Endothelial cell of umbilical vein (primary cell): ENCODE results near the gene AJAP1. TPM values are rescaled to one million over a fixed set of nuclear protein-coding genes. Genes with fewer than 3 reads are reported as not detected.

ENCODE experiments used
- BruUV-seq: library from RNA; stranded (reverse); fragments of 400-500 nt; replicated peaks from 2 replicates; lab custom pipeline; 2021; lab: Mats Ljungman, UMichigan
- CTCF ChIA-PET: fragments of 300-600, 350-600 bp; sonication (Branson Sonifier 250); formaldehyde crosslinking; loops from one replicate; lab custom pipeline; 2021; ENCODE audit warnings: antibody characterized with exemption, inconsistent platforms; lab: Charles Lee
- POLR2A ChIA-PET: fragments of 300-600, 350-600 bp; sonication (Branson Sonifier 250); formaldehyde crosslinking; loops from one replicate; lab custom pipeline; 2021; ENCODE audit warnings: antibody characterized with exemption, inconsistent platforms; lab: Charles Lee
- DNase-seq: peaks from one replicate; pipeline ENCODE4 v3.0.0-alpha.2; 2011; ENCODE audit warnings: low read depth, low spot score
- FAIRE-seq: peaks from 2 replicates; lab custom pipeline; 2011; peaks lifted over from hg19 to GRCh38; lab: Jason Lieb, UNC
- H2AFZ ChIP-seq: 2 replicates; pipeline ENCODE4 v1.6.0; 2012; ENCODE audit warnings: low read depth, low read length, control low read depth, inconsistent platforms
- H3K27ac ChIP-seq: 2 replicates; pipeline ENCODE4 v1.5.1; 2011; ENCODE audit warnings: low read depth, mild to moderate bottlenecking, control low read depth, low read length, moderate library complexity; ENCODE audit not compliant: insufficient read depth
- H3K27me3 ChIP-seq, 2 experiments: 2 replicates each; pipeline versions ENCODE4 v1.6.0 to v1.6.1; 2011; ENCODE audit warnings: low read length in 2 of 2, mixed read lengths in 1 of 2; ENCODE audit not compliant: control insufficient read depth in 2 of 2, insufficient read depth in 2 of 2
- H3K36me3 ChIP-seq, 2 experiments: 2 replicates in 1 of 2; 3 replicates in 1 of 2; pipeline ENCODE4 v1.5.1; 2011; ENCODE audit warnings: low read length in 2 of 2, mild to moderate bottlenecking in 1 of 2, moderate library complexity in 1 of 2; ENCODE audit not compliant: control insufficient read depth in 2 of 2, insufficient read depth in 2 of 2; ENCODE audit errors: extremely low read depth in 1 of 2
- H3K4me1 ChIP-seq: 3 replicates; pipeline ENCODE4 v1.5.1; 2011; ENCODE audit warnings: mild to moderate bottlenecking, low read length; ENCODE audit not compliant: control insufficient read depth, insufficient read depth; ENCODE audit errors: extremely low read depth
- H3K4me2 ChIP-seq: 2 replicates; pipeline ENCODE4 v1.6.1; 2011; ENCODE audit warnings: low read length, control low read depth, mixed read lengths; ENCODE audit not compliant: insufficient read depth
- H3K4me3 ChIP-seq, 3 experiments: fragments of 200-600 bp in 1 of 3; sonication (generic), shearing (Covaris generic) in 1 of 3; replicated peaks in 1 of 3; 2 replicates each; pipeline ENCODE4 v1.5.1; 2011 to 2016; ENCODE audit warnings: control low read depth in 3 of 3, low read length in 3 of 3, mild to moderate bottlenecking in 2 of 3, inconsistent platforms in 1 of 3, low read depth in 1 of 3, moderate library complexity in 1 of 3; ENCODE audit not compliant: insufficient read depth in 1 of 3
- H3K79me2 ChIP-seq: 2 replicates; pipeline ENCODE4 v1.6.0; 2012; ENCODE audit warnings: low read length, inconsistent platforms; ENCODE audit not compliant: control insufficient read depth, insufficient read depth
- H3K9ac ChIP-seq: replicated peaks from 2 replicates; pipeline ENCODE3; 2011; ENCODE audit warnings: low read length, control low read depth; ENCODE audit not compliant: insufficient read depth; ENCODE audit errors: extremely low read depth
- H3K9me1 ChIP-seq: replicated peaks from 3 replicates; pipeline ENCODE4 v1.6.0; 2011; ENCODE audit warnings: mild to moderate bottlenecking, low read length; ENCODE audit not compliant: control insufficient read depth, insufficient read depth; ENCODE audit errors: extremely low read depth
- H3K9me3 ChIP-seq: replicated peaks from 2 replicates; pipeline ENCODE4 v1.5.1; 2012; ENCODE audit warnings: low read length, inconsistent platforms; ENCODE audit not compliant: control insufficient read depth, insufficient read depth
- H4K20me1 ChIP-seq: replicated peaks from 2 replicates; pipeline ENCODE3; 2011; ENCODE audit warnings: mild to moderate bottlenecking, low read length; ENCODE audit not compliant: control insufficient read depth, insufficient read depth; ENCODE audit errors: extremely low read depth
- CTCF ChIP-seq, 2 donors: IDR thresholded peaks; 1 replicate in 1 of 2; 2 replicates in 1 of 2; pipeline ENCODE4 v1.5.1; 2011; ENCODE audit warnings: low read length in 2 of 2, mild to moderate bottlenecking in 2 of 2, moderate library complexity in 2 of 2, control low read depth in 1 of 2, inconsistent platforms in 1 of 2, low read depth in 1 of 2; ENCODE audit not compliant: insufficient read depth in 1 of 2; ENCODE audit errors: extremely low read depth in 1 of 2
- EZH2 ChIP-seq: IDR thresholded peaks from 2 replicates; pipeline ENCODE4 v1.6.1; 2012; ENCODE audit warnings: borderline replicate concordance, low read depth, mild to moderate bottlenecking, moderate library complexity, low read length, inconsistent platforms; ENCODE audit not compliant: severe bottlenecking
- FOS ChIP-seq: IDR thresholded peaks from 2 replicates; pipeline ENCODE4 v1.6.1; 2011; ENCODE audit warnings: mild to moderate bottlenecking, low read length, moderate library complexity, borderline replicate concordance; ENCODE audit not compliant: insufficient read depth
- GATA2 ChIP-seq: IDR thresholded peaks from 2 replicates; pipeline ENCODE4 v1.7.0; 2011; ENCODE audit warnings: low read depth, mild to moderate bottlenecking, moderate library complexity, mixed read lengths, low read length; ENCODE audit not compliant: insufficient read length, insufficient read depth
- JUN ChIP-seq: IDR thresholded peaks from 2 replicates; pipeline ENCODE4 v1.6.1; 2011; ENCODE audit warnings: borderline replicate concordance, low read depth; ENCODE audit not compliant: insufficient read length, insufficient read depth
- MAX ChIP-seq: IDR thresholded peaks from 2 replicates; pipeline ENCODE4 v1.6.1; 2011; ENCODE audit not compliant: insufficient read depth, insufficient read length
- MYC ChIP-seq: IDR thresholded peaks from one replicate; pipeline ENCODE4 v1.6.1; 2011; ENCODE audit warnings: mild to moderate bottlenecking, low read depth, low read length
- POLR2A ChIP-seq: IDR thresholded peaks from 2 replicates; pipeline ENCODE4 v1.6.1; 2012; ENCODE audit warnings: low read depth, mild to moderate bottlenecking, control low read depth, low read length
- POLR2AphosphoS5 ChIP-seq: IDR thresholded peaks from 2 replicates; pipeline ENCODE4 v1.6.1; 2012; ENCODE audit warnings: low read depth, mild to moderate bottlenecking, control low read depth, low read length, moderate library complexity; ENCODE audit not compliant: insufficient read depth
- dilution Hi-C: fragments of 300-500 bp; cut with MboI; formaldehyde crosslinking; loops from one replicate; pipeline ENCODE4 v1.15.0; 2019; ENCODE audit warnings: low sequenced_read_pairs; ENCODE audit not compliant: extremely low pct_ligation_motif_present
- intact Hi-C: fragments of 100-400 bp; cut with micrococcal nuclease; formaldehyde crosslinking; loops from one replicate; pipeline ENCODE4 v1.10.0; 2022
- polyA plus RNA-seq, 4 experiments: library from polyadenylated mRNA; depleted of rRNA in 3 of 4; stranded (reverse) in 3 of 4; unstranded in 1 of 4; fragments of >200 nt; gene quantifications; 2 replicates each; pipeline versions ENCODE4 v1.2.1 to v1.2.3, GENCODE V29; 2011 to 2012; ENCODE audit warnings: missing spikeins in 1 of 4
- total RNA-seq: library from RNA; stranded (reverse); gene quantifications from 2 replicates; pipeline ENCODE4 v1.2.3, GENCODE V29; 2021

The AJAP1 gene
- total and polyA plus RNA-seq, 2 donors (not counting 3 experiments of a cell fraction or from before 2014, with no cell fraction given): not detected

- dilution Hi-C loops: no loop called here
- intact Hi-C loops: no loop called here
- H3K27me3 ChIP-seq: no peaks in the 10 kb centered on the region
- H2AFZ ChIP-seq: no peak overlapping the region
- no peaks in the 10 kb centered on the region for H3K9me1 ChIP-seq
- H3K4me3 ChIP-seq: no peak overlapping the region
- FAIRE-seq (no peak), DNase-seq (no peak)
- H3K9ac ChIP-seq: no peak overlapping the region
- BruUV-seq: no TSS peak
- no peaks in the 10 kb centered on the region for H4K20me1 ChIP-seq
- no peaks in the 10 kb centered on the region for H3K4me1 ChIP-seq
- no peaks in the 10 kb centered on the region for H3K36me3 ChIP-seq
- CTCF ChIA-PET: no interaction called here
- TF ChIP-seq MAX (no peak), EZH2 (no peak), GATA2 (no peak), POLR2A (no peak), POLR2AphosphoS5 (no peak), CTCF (IDR thresholded peaks at IDR 0.05; ENCODE audit: extremely low read depth in 1 of 2, insufficient read depth in 1 of 2, low read depth in 1 of 2, low read length in 2 of 2) (no peak), JUN (no peak), MYC (no peak), FOS (no peak)
- H3K4me2 ChIP-seq: no peak overlapping the region
- no peak overlapping the region for H3K27ac ChIP-seq
- H3K9me3 ChIP-seq: no peaks in the 10 kb centered on the region
- H3K79me2 ChIP-seq: no peaks in the 10 kb centered on the region
- POLR2A ChIA-PET: no interaction called here
Observed at GRCh38 chr1:4630561-4630960, 23.8 kb upstream of the AJAP1 start.
